ENCODE data around the gene PRPSAP2. TPM values are rescaled to one million over a fixed set of nuclear protein-coding genes. Genes with fewer than 3 reads are reported as not detected.
"Not testable (repeated sequence)": the region's sequence is repeated elsewhere in the genome, so short reads cannot be mapped to it uniquely, and the experiment has no call there.

The PRPSAP2 gene
- total RNA-seq, 1 experiment from 2014 or later: 24.6 TPM

- H3K9me3 Mint-ChIP-seq (ENCODE audit: low read depth, unreplicated experiment): no peaks in the 10 kb centered on the region
- intact Hi-C loops (cut with micrococcal nuclease; ENCODE audit: unreplicated experiment): no loop called here
- CTCF ChIA-PET: interaction anchor here (0.7 kb wide), 1 partner anchor 10 kb away, joined by 7 read pairs; no protein-coding TSS in a partner anchor
- no TSS peak for BruUV-seq (replicated peaks)
- no peaks in the 10 kb centered on the region for H3K27me3 Mint-ChIP-seq (ENCODE audit: unreplicated experiment)
- H3K4me3 Mint-ChIP-seq (ENCODE audit: low read depth, unreplicated experiment): no peak overlapping the region
- H3K4me1 Mint-ChIP-seq (ENCODE audit: low read depth, unreplicated experiment): peaks cover 9% of the 10 kb centered on the region
- peaks cover 3% of the 10 kb centered on the region for H3K36me3 Mint-ChIP-seq (ENCODE audit: insufficient read depth, unreplicated experiment)
- no peak for DNase-seq
- H3K27ac Mint-ChIP-seq (ENCODE audit: unreplicated experiment): no peak overlapping the region
- TF ChIP-seq CTCF (IDR thresholded peaks at IDR 0.05; ENCODE audit: unreplicated experiment): no peak
Measured at GRCh38 chr17:18953231-18953728, 95.3 kb downstream of the PRPSAP2 start.

- intact Hi-C loops (cut with micrococcal nuclease; ENCODE audit: unreplicated experiment): no loop called here
- Mint-ChIP-seq H3K27me3 (ENCODE audit: unreplicated experiment) (no peaks in the 10 kb centered on the region), H3K4me3 (ENCODE audit: low read depth, unreplicated experiment) (no peak overlapping the region), H3K9me3 (ENCODE audit: low read depth, unreplicated experiment) (no peaks in the 10 kb centered on the region), H3K4me1 (ENCODE audit: low read depth, unreplicated experiment) (peaks cover 9% of the 10 kb centered on the region), H3K27ac (ENCODE audit: unreplicated experiment) (no peak overlapping the region), H3K36me3 (ENCODE audit: insufficient read depth, unreplicated experiment) (peaks cover 3% of the 10 kb centered on the region)
- DNase-seq: no peak
- CTCF ChIA-PET: interaction anchor here (0.6 kb wide), 1 partner anchor 30 kb away, joined by 5 read pairs; no protein-coding TSS in a partner anchor
- TF ChIP-seq CTCF (IDR thresholded peaks at IDR 0.05; ENCODE audit: unreplicated experiment): no peak
- BruUV-seq (replicated peaks): no TSS peak
Measured at GRCh38 chr17:18954321-18954720, 96.4 kb downstream of the PRPSAP2 start.

- intact Hi-C loops (cut with micrococcal nuclease; ENCODE audit: unreplicated experiment): no loop called here
- CTCF ChIA-PET: no interaction called here
- H3K4me3 Mint-ChIP-seq (ENCODE audit: low read depth, unreplicated experiment): no peak overlapping the region
Measured at GRCh38 chr17:18955009-18955408, 97.1 kb downstream of the PRPSAP2 start.

GRCh38 chr17:18956021-18956420, 98.1 kb downstream of the PRPSAP2 start:
- BruUV-seq (replicated peaks); H3K9me3 Mint-ChIP-seq (ENCODE audit: low read depth, unreplicated experiment); H3K4me1 Mint-ChIP-seq (ENCODE audit: low read depth, unreplicated experiment); H3K27ac Mint-ChIP-seq (ENCODE audit: unreplicated experiment); H3K4me3 Mint-ChIP-seq (ENCODE audit: low read depth, unreplicated experiment); intact Hi-C loops (cut with micrococcal nuclease; ENCODE audit: unreplicated experiment); H3K36me3 Mint-ChIP-seq (ENCODE audit: insufficient read depth, unreplicated experiment); CTCF ChIA-PET; DNase-seq; H3K27me3 Mint-ChIP-seq (ENCODE audit: unreplicated experiment): not testable (repeated sequence)

More at GRCh38 chr17:18955009-18955408, 97.1 kb downstream of the PRPSAP2 start:
- Mint-ChIP-seq H3K27ac (ENCODE audit: unreplicated experiment) (no peak overlapping the region), H3K9me3 (ENCODE audit: low read depth, unreplicated experiment) (no peaks in the 10 kb centered on the region), H3K27me3 (ENCODE audit: unreplicated experiment) (no peaks in the 10 kb centered on the region), H3K36me3 (ENCODE audit: insufficient read depth, unreplicated experiment) (peaks cover 3% of the 10 kb centered on the region), H3K4me1 (ENCODE audit: low read depth, unreplicated experiment) (peaks cover 9% of the 10 kb centered on the region)
- no peak for DNase-seq
- BruUV-seq (replicated peaks): no TSS peak
- no peak for TF ChIP-seq CTCF (IDR thresholded peaks at IDR 0.05; ENCODE audit: unreplicated experiment)

GRCh38 chr17:18956581-18956980, 98.7 kb downstream of the PRPSAP2 start:
- CTCF ChIA-PET: no interaction called here
- DNase-seq: no peak
- intact Hi-C loops (cut with micrococcal nuclease; ENCODE audit: unreplicated experiment): no loop called here
- no peak overlapping the region for H3K27ac Mint-ChIP-seq (ENCODE audit: unreplicated experiment)
- H3K9me3 Mint-ChIP-seq (ENCODE audit: low read depth, unreplicated experiment): no peaks in the 10 kb centered on the region
- no peak overlapping the region for H3K4me3 Mint-ChIP-seq (ENCODE audit: low read depth, unreplicated experiment)
- no peaks in the 10 kb centered on the region for H3K4me1 Mint-ChIP-seq (ENCODE audit: low read depth, unreplicated experiment)
- TF ChIP-seq CTCF (IDR thresholded peaks at IDR 0.05; ENCODE audit: unreplicated experiment): no peak
- H3K27me3 Mint-ChIP-seq (ENCODE audit: unreplicated experiment): no peaks in the 10 kb centered on the region
- no TSS peak for BruUV-seq (replicated peaks)
- no peaks in the 10 kb centered on the region for H3K36me3 Mint-ChIP-seq (ENCODE audit: insufficient read depth, unreplicated experiment)
